IgD-negative memory B cell (primary cell): ENCODE data around the gene CPZ. TPM values are rescaled to one million over a fixed set of nuclear protein-coding genes. Genes with fewer than 3 reads are reported as not detected.
"Not testable (repeated sequence)": the region's sequence is repeated elsewhere in the genome, so short reads cannot be mapped to it uniquely, and the experiment has no call there.

ENCODE experiments used
- H3K27ac Mint-ChIP-seq, 3 donors: one replicate each; pipeline ENCODE4 v1.8.0; 2020 to 2022; ENCODE audit warnings: mild to moderate bottlenecking in 3 of 3, mixed read lengths in 3 of 3, moderate library complexity in 1 of 3
- H3K27me3 Mint-ChIP-seq: one replicate; pipeline ENCODE4 v1.8.0; 2021; ENCODE audit warnings: mixed read lengths
- H3K36me3 Mint-ChIP-seq: one replicate; pipeline ENCODE4 v1.8.0; 2020; ENCODE audit warnings: mild to moderate bottlenecking, mixed read lengths
- H3K4me1 Mint-ChIP-seq, 3 donors: one replicate each; pipeline ENCODE4 v1.8.0; 2020 to 2022; ENCODE audit warnings: mixed read lengths in 3 of 3, mild to moderate bottlenecking in 1 of 3
- H3K4me3 Mint-ChIP-seq, 4 donors: one replicate each; pipeline ENCODE4 v1.8.0; 2020 to 2022; ENCODE audit warnings: mild to moderate bottlenecking in 4 of 4, mixed read lengths in 4 of 4, moderate library complexity in 3 of 4
- H3K9me3 Mint-ChIP-seq, 3 donors: one replicate each; pipeline ENCODE4 v1.8.0; 2020 to 2021; ENCODE audit warnings: mixed read lengths in 3 of 3, mild to moderate bottlenecking in 1 of 3
- polyA plus RNA-seq: library from polyadenylated mRNA; unstranded; fragments of 300-500 nt; fragmentation: Illumina TruSeq; gene quantifications from one replicate; pipeline ENCODE4 v1.2.3, GENCODE V29; 2021

Gene CPZ
- polyA plus RNA-seq, 1 donor from 2014 or later, result not detected

- no peak overlapping the region for H3K27ac Mint-ChIP-seq
- H3K36me3 Mint-ChIP-seq, result no peaks in the 10 kb centered on the region
- H3K27me3 Mint-ChIP-seq, result no peaks in the 10 kb centered on the region
- H3K4me1 Mint-ChIP-seq, result no peaks in the 10 kb centered on the region
- H3K4me3 Mint-ChIP-seq, result no peak overlapping the region
- H3K9me3 Mint-ChIP-seq, result no peaks in the 10 kb centered on the region
Observed at GRCh38 chr4:8568068-8568668, 24.4 kb upstream of the CPZ start.

- Mint-ChIP-seq H3K4me1 (no peaks in the 10 kb centered on the region), H3K36me3 (no peaks in the 10 kb centered on the region), H3K27ac (no peak overlapping the region), H3K9me3 (peaks cover 0 to 2% (median 0%) of the 10 kb centered on the region in 3 donors), H3K4me3 (no peak overlapping the region), H3K27me3 (no peaks in the 10 kb centered on the region)
Observed at GRCh38 chr4:8570201-8570600, 22.4 kb upstream of the CPZ start.

GRCh38 chr4:8571702-8572685 lies 20.6 kb upstream of the CPZ start:
- peaks cover 0 to 2% (median 0%) of the 10 kb centered on the region in 3 donors for H3K9me3 Mint-ChIP-seq

GRCh38 chr4:8573266-8573665 lies 19.3 kb upstream of the CPZ start:
- Mint-ChIP-seq H3K4me1 (peaks cover 0 to under 1% (median 0%) of the 10 kb centered on the region in 3 donors), H3K27me3 (peaks cover 5% of the 10 kb centered on the region), H3K27ac (no peak overlapping the region), H3K4me3 (no peak overlapping the region), H3K9me3 (peaks cover 0 to 2% (median 0%) of the 10 kb centered on the region in 3 donors), H3K36me3 (no peaks in the 10 kb centered on the region)

More at GRCh38 chr4:8571702-8572685, 20.6 kb upstream of the CPZ start:
- Mint-ChIP-seq H3K4me3 (no peak overlapping the region), H3K27me3 (peaks cover 2% of the 10 kb centered on the region), H3K4me1 (no peaks in the 10 kb centered on the region), H3K36me3 (no peaks in the 10 kb centered on the region), H3K27ac (no peak overlapping the region)

- Mint-ChIP-seq H3K27me3 (peaks cover 9% of the 10 kb centered on the region), H3K4me1 (peaks cover 0 to 2% (median 0%) of the 10 kb centered on the region in 3 donors), H3K4me3 (no peak overlapping the region), H3K9me3 (peaks cover 0 to 2% (median 0%) of the 10 kb centered on the region in 3 donors), H3K27ac (no peak overlapping the region), H3K36me3 (no peaks in the 10 kb centered on the region)
Observed at GRCh38 chr4:8574796-8575370, 17.7 kb upstream of the CPZ start.

GRCh38 chr4:8575457-8575856 lies 17.1 kb upstream of the CPZ start:
- Mint-ChIP-seq H3K27ac (peak overlapping the region in 1 of 3 donors; percentile 45), H3K27me3 (peaks cover 10% of the 10 kb centered on the region), H3K4me1 (peaks cover 0 to 2% (median 0%) of the 10 kb centered on the region in 3 donors), H3K4me3 (no peak overlapping the region), H3K9me3 (peaks cover 0 to 2% (median 0%) of the 10 kb centered on the region in 3 donors), H3K36me3 (no peaks in the 10 kb centered on the region)

GRCh38 chr4:8576591-8576990 lies 16.0 kb upstream of the CPZ start:
- H3K9me3 Mint-ChIP-seq, H3K36me3 Mint-ChIP-seq, H3K4me1 Mint-ChIP-seq, H3K4me3 Mint-ChIP-seq: not testable (repeated sequence)
- H3K27me3 Mint-ChIP-seq, result peaks cover 10% of the 10 kb centered on the region
- H3K27ac Mint-ChIP-seq, result peak overlapping the region in 1 of 3 donors; percentile 67

- no peaks in the 10 kb centered on the region for H3K36me3 Mint-ChIP-seq
- H3K27ac Mint-ChIP-seq, result no peak overlapping the region
- peaks cover 0 to 2% (median 0%) of the 10 kb centered on the region in 3 donors for H3K4me1 Mint-ChIP-seq
- no peak overlapping the region for H3K4me3 Mint-ChIP-seq
- H3K27me3 Mint-ChIP-seq, result peaks cover 10% of the 10 kb centered on the region
- H3K9me3 Mint-ChIP-seq, result peaks cover 0 to 2% (median 0%) of the 10 kb centered on the region in 3 donors
Observed at GRCh38 chr4:8577046-8577445, 15.5 kb upstream of the CPZ start.

GRCh38 chr4:8577972-8578371 lies 14.6 kb upstream of the CPZ start:
- Mint-ChIP-seq H3K36me3 (no peaks in the 10 kb centered on the region), H3K9me3 (peaks cover 0 to 2% (median 0%) of the 10 kb centered on the region in 3 donors), H3K4me3 (no peak overlapping the region), H3K27ac (no peak overlapping the region), H3K4me1 (peaks cover 0 to 2% (median 0%) of the 10 kb centered on the region in 3 donors), H3K27me3 (peaks cover 13% of the 10 kb centered on the region)

- Mint-ChIP-seq H3K27me3 (peaks cover 13% of the 10 kb centered on the region), H3K36me3 (no peaks in the 10 kb centered on the region), H3K9me3 (peaks cover 0 to 2% (median 0%) of the 10 kb centered on the region in 3 donors), H3K4me1 (peaks cover 0 to 2% (median 0%) of the 10 kb centered on the region in 3 donors), H3K4me3 (no peak overlapping the region), H3K27ac (no peak overlapping the region)
Observed at GRCh38 chr4:8578717-8579116, 13.8 kb upstream of the CPZ start.

- H3K4me1 Mint-ChIP-seq, result peaks cover 0 to 2% (median 0%) of the 10 kb centered on the region in 3 donors
- H3K9me3 Mint-ChIP-seq, result no peaks in the 10 kb centered on the region
- no peaks in the 10 kb centered on the region for H3K36me3 Mint-ChIP-seq
- no peak overlapping the region for H3K4me3 Mint-ChIP-seq
- peaks cover 13% of the 10 kb centered on the region for H3K27me3 Mint-ChIP-seq
- H3K27ac Mint-ChIP-seq, result peak overlapping the region in 1 of 3 donors; percentile 28
Observed at GRCh38 chr4:8579526-8580320, 12.8 kb upstream of the CPZ start.

GRCh38 chr4:8580321-8581093 lies 12.1 kb upstream of the CPZ start, which contains the start of gene GPR78:
GPR78 (plus strand) TSS chr4:8580392; CDS start chr4:8580983, 591 bp downstream.
- peak within 1 kb of the TSS in 1 of 3 donors; percentile 28 for H3K27ac Mint-ChIP-seq
- H3K4me3 Mint-ChIP-seq, result no peak within 1 kb of the TSS
- H3K9me3 Mint-ChIP-seq, result no peaks in the 10 kb centered on the region
- H3K27me3 Mint-ChIP-seq, result peaks cover 13% of the 10 kb centered on the region
- H3K36me3 Mint-ChIP-seq, result no peaks in the 10 kb centered on the region
- peaks cover 0 to 2% (median 0%) of the 10 kb centered on the region in 3 donors for H3K4me1 Mint-ChIP-seq

GRCh38 chr4:8581094-8581861 lies 11.3 kb upstream of the CPZ start:
- H3K9me3 Mint-ChIP-seq, result no peaks in the 10 kb centered on the region
- peaks cover 14% of the 10 kb centered on the region for H3K27me3 Mint-ChIP-seq
- H3K4me3 Mint-ChIP-seq, result no peak overlapping the region
- H3K36me3 Mint-ChIP-seq, result no peaks in the 10 kb centered on the region
- H3K27ac Mint-ChIP-seq, result no peak overlapping the region
- peaks cover 0 to 2% (median 0%) of the 10 kb centered on the region in 3 donors for H3K4me1 Mint-ChIP-seq
